GM12891 (cell line): ENCODE data around the gene MYL6B.
"Not testable (repeated sequence)": the region's sequence is repeated elsewhere in the genome, so short reads cannot be mapped to it uniquely, and the experiment has no call there.

Experiments used
- POLR2A ChIP-seq: IDR thresholded peaks from 2 replicates; pipeline ENCODE4 v1.6.1; 2011; ENCODE audit warnings: low read depth, low read length, control low read depth
- POLR2AphosphoS5 ChIP-seq: IDR thresholded peaks from 2 replicates; pipeline ENCODE4 v1.6.1; 2011; ENCODE audit warnings: low read depth, low read length, control low read depth

- TF ChIP-seq POLR2AphosphoS5, POLR2A: not testable (repeated sequence)
These were observed 35.2 kb upstream of the MYL6B start for GRCh38 chr12:56117082-56117706.
